ENCODE results near the gene CNTF.

CNTF gene

GRCh38 chr11:58652726-58653280 lies 30.3 kb downstream of the CNTF start:
- TF ChIP-seq POLR2A (IDR thresholded peaks at IDR 0.05; ENCODE audit: extremely low read depth, insufficient read length) (no peak), MYC (IDR thresholded peaks at IDR 0.05; ENCODE audit: low read depth, low read length) (no peak)
- TF ChIP-seq, protein P1, sequence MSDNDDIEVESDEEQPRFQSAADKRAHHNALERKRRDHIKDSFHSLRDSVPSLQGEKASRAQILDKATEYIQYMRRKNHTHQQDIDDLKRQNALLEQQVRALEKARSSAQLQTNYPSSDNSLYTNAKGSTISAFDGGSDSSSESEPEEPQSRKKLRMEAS (IDR thresholded peaks at IDR 0.05; ENCODE audit: low read depth, low read length): no peak
- TF ChIP-seq, protein P2, sequence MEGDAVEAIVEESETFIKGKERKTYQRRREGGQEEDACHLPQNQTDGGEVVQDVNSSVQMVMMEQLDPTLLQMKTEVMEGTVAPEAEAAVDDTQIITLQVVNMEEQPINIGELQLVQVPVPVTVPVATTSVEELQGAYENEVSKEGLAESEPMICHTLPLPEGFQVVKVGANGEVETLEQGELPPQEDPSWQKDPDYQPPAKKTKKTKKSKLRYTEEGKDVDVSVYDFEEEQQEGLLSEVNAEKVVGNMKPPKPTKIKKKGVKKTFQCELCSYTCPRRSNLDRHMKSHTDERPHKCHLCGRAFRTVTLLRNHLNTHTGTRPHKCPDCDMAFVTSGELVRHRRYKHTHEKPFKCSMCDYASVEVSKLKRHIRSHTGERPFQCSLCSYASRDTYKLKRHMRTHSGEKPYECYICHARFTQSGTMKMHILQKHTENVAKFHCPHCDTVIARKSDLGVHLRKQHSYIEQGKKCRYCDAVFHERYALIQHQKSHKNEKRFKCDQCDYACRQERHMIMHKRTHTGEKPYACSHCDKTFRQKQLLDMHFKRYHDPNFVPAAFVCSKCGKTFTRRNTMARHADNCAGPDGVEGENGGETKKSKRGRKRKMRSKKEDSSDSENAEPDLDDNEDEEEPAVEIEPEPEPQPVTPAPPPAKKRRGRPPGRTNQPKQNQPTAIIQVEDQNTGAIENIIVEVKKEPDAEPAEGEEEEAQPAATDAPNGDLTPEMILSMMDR (IDR thresholded peaks at IDR 0.05; ENCODE audit: low read depth, low read length): no peak
- H3K4me3 ChIP-seq (ENCODE audit: low read depth, low read length): no peak overlapping the region
- no peak for DNase-seq (ENCODE audit: low read depth)

- H3K4me3 ChIP-seq (ENCODE audit: low read depth, low read length): no peak overlapping the region
- TF ChIP-seq, protein P2 (IDR thresholded peaks at IDR 0.05; ENCODE audit: low read depth, low read length): peak; percentile 96
- TF ChIP-seq MYC (IDR thresholded peaks at IDR 0.05; ENCODE audit: low read depth, low read length) (peak; percentile 63; the same call in 1 of the 2 replicates), POLR2A (IDR thresholded peaks at IDR 0.05; ENCODE audit: extremely low read depth, insufficient read length) (no peak)
- TF ChIP-seq, protein P1 (IDR thresholded peaks at IDR 0.05; ENCODE audit: low read depth, low read length): peak; percentile 87
- peak; percentile 77 for DNase-seq (ENCODE audit: low read depth)
Observed at GRCh38 chr11:58654079-58654907, 31.8 kb downstream of the CNTF start.

GRCh38 chr11:58654908-58655296 lies 32.4 kb downstream of the CNTF start:
- TF ChIP-seq POLR2A (IDR thresholded peaks at IDR 0.05; ENCODE audit: extremely low read depth, insufficient read length): no peak
- TF ChIP-seq MYC (IDR thresholded peaks at IDR 0.05; ENCODE audit: low read depth, low read length): no peak
- TF ChIP-seq, protein P2 (IDR thresholded peaks at IDR 0.05; ENCODE audit: low read depth, low read length): no peak
- TF ChIP-seq, protein P1 (IDR thresholded peaks at IDR 0.05; ENCODE audit: low read depth, low read length): no peak
- no peak for DNase-seq (ENCODE audit: low read depth)
- no peak overlapping the region for H3K4me3 ChIP-seq (ENCODE audit: low read depth, low read length)

- H3K4me3 ChIP-seq (ENCODE audit: low read depth, low read length): no peak overlapping the region
- TF ChIP-seq, protein P1 (IDR thresholded peaks at IDR 0.05; ENCODE audit: low read depth, low read length): no peak
- no peak for TF ChIP-seq MYC (IDR thresholded peaks at IDR 0.05; ENCODE audit: low read depth, low read length)
- no peak for TF ChIP-seq POLR2A (IDR thresholded peaks at IDR 0.05; ENCODE audit: extremely low read depth, insufficient read length)
- TF ChIP-seq, protein P2 (IDR thresholded peaks at IDR 0.05; ENCODE audit: low read depth, low read length): no peak
- DNase-seq (ENCODE audit: low read depth): no peak
Observed at GRCh38 chr11:58656348-58656747, 33.9 kb downstream of the CNTF start.

- TF ChIP-seq, protein P2 (IDR thresholded peaks at IDR 0.05; ENCODE audit: low read depth, low read length): no peak
- TF ChIP-seq, protein P1 (IDR thresholded peaks at IDR 0.05; ENCODE audit: low read depth, low read length): no peak
- TF ChIP-seq POLR2A (IDR thresholded peaks at IDR 0.05; ENCODE audit: extremely low read depth, insufficient read length) (no peak), MYC (IDR thresholded peaks at IDR 0.05; ENCODE audit: low read depth, low read length) (no peak)
- DNase-seq (ENCODE audit: low read depth): no peak
Observed at GRCh38 chr11:58658623-58659022, 36.2 kb downstream of the CNTF start.

More at GRCh38 chr11:58658623-58659022, 36.2 kb downstream of the CNTF start:
- H3K4me3 ChIP-seq (ENCODE audit: low read depth, low read length): no peak overlapping the region

Data from NB4 (cell line).